Gastroesophageal sphincter (tissue), 4 donors: Measurements from ENCODE around the gene ATP6V1E1. TPM values are rescaled to one million over a fixed set of nuclear protein-coding genes. Genes with fewer than 3 reads are reported as not detected.

Experiments
- total RNA-seq, 4 donors: library from RNA; depleted of rRNA; stranded (reverse); fragments of >200 nt; gene quantifications; one replicate each; pipeline ENCODE4 v1.1.0, GENCODE V29; 2016

Gene ATP6V1E1
- total RNA-seq, 4 donors from 2014 or later, result 146 to 252 (median 195) TPM

Other genes with a start within 250 kb of the ATP6V1E1 start
- gene SLC25A18, start 65.3 kb downstream of the ATP6V1E1 start, total RNA-seq, result 1 to 10 TPM in 3 of 4 donors, under 1 TPM in 1; 0.93 to 5.3 (median 1.5) TPM
- gene BCL2L13, start 10.0 kb upstream of the ATP6V1E1 start, total RNA-seq, result 100 to 1,000 TPM in 2 of 4 donors, 10 to 100 TPM in 2; 68.5 to 193 (median 131) TPM
- gene BID, start 145.7 kb upstream of the ATP6V1E1 start, total RNA-seq, result 10 to 100 TPM in 3 of 4 donors, 1 to 10 TPM in 1; 5.9 to 34.5 (median 21.4) TPM